Skeletal muscle cell (primary cell): ENCODE measurements around the gene ERN2.

Source experiments
- DNase-seq: peaks from one replicate; pipeline ENCODE4 v3.0.0-alpha.2; 2010; ENCODE audit warnings: low read depth
- H3K4me3 ChIP-seq: 2 replicates; pipeline ENCODE4 v1.5.1; 2011; ENCODE audit warnings: low read depth, mild to moderate bottlenecking, control low read depth, low read length, moderate library complexity

Gene ERN2

DNA sequence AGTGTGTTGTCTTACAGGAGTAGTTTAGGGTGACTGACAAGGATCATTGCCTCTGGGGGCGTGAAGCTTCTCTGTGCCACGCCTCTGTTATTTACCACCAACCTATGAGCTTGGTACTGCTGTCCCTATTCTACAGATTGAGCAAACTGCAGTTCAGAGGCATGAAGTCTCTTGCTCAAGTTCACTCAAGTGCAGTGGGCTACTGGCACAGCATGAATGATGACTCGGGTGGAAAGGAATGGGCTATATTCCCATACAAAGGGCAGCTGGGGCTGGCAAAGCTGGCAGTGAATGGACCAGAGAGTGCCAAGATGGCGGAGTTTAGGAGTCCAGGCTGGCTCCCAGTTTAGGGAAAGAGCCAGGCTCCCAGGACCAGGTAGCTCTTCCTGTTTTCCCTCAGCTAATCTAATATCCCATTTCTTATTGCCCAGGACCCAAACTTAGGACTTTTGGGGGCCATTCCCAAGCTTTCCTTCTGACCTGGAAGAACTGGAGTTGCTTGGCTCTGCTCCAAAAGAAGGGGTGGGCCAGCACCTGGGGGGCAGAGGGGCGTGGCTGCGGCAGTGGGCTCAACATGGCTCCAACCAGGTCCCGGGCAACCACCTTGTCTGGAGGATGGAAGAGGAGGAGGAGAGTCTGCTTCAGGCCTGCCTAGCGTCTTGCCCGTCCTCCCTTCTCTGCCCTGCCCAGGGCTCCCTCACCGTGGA lies 21.4 kb downstream of the ERN2 start:
- no peak for DNase-seq
- H3K4me3 ChIP-seq, result no peak overlapping the region

DNA sequence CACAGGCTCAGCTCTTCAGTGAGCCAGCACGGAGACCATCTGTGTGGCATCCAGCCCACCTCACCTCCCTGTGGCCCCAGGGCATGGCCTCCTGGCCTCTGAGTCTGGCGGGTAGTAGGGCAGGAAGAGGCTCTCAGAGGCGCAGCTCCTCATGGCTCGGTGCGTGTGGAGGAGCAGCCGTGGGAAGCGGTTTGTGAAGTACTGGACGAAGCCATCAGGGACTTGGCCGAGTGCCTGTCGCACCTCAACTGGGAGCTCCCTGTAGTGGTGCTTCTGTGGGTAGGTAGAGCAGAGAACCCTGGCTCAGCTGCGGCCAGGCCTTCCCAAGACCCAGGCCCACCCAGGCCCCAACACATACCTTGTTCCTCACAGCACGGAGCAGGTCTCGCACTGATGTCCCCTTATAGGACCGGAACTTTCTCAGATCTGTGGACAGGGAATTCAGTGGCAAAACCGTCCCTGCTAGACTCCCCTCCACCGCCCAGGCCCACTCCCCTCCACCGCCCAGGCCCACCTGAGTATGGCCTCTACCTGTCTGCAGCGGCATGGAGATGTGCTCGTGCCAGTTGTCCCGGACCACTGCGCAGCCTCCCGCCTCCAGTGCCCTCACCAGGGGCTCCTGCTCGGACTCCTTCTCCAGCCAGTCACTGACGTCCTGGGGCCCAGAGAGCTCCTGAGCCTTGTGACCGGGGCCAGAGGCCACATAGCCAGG lies 22.1 kb downstream of the ERN2 start:
- no peak for DNase-seq
- no peak overlapping the region for H3K4me3 ChIP-seq

DNA sequence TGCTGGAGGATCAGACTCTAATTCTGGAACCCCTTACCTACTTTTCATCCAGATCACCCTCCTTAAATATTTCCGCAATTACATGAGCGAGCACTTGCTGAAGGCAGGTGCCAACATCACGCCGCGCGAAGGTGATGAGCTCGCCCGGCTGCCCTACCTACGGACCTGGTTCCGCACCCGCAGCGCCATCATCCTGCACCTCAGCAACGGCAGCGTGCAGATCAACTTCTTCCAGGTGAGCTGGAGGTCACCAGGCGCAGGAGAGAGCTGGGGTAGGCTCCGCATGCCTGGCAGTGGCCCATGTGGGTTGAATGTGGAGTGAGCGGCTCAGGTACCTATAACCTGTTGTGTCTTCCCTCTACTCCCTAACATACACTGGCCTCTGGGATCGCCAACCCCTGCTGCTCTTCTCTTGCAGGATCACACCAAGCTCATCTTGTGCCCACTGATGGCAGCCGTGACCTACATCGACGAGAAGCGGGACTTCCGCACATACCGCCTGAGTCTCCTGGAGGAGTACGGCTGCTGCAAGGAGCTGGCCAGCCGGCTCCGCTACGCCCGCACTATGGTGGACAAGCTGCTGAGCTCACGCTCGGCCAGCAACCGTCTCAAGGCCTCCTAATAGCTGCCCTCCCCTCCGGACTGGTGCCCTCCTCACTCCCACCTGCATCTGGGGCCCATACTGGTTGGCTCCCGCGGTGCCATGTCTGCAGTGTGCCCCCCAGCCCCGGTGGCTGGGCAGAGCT lies 23.4 kb downstream of the ERN2 start:
- no peak overlapping the region for H3K4me3 ChIP-seq
- no peak for DNase-seq

GRCh38 chr16:23687034-23687808 lies 25.8 kb downstream of the ERN2 start:
- no peak for DNase-seq
- H3K4me3 ChIP-seq, result no peak overlapping the region

- no peak for DNase-seq
- no peak overlapping the region for H3K4me3 ChIP-seq
These were observed 29.5 kb downstream of the ERN2 start for GRCh38 chr16:23683487-23683886.

DNA sequence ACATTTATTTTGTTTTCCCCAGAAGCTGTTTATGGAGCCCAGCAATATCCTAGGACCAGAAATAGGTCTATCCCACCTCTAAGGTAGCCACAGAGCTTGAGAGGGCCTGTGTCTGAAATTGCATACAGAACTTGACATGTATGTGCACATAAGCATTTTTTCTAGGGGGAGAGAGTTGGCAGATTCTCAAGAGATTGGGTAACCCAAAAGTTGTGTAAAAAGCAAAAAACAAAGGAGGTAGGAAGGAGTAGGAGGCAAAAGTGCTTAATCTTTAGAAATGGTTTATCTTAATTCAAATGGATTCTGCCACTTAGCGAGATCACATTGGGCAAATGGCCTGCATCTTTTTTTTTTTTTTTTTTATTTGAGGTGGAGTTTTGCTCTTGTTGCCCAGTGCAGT lies 30.8 kb downstream of the ERN2 start:
- DNase-seq, result no peak
- no peak overlapping the region for H3K4me3 ChIP-seq

DNA sequence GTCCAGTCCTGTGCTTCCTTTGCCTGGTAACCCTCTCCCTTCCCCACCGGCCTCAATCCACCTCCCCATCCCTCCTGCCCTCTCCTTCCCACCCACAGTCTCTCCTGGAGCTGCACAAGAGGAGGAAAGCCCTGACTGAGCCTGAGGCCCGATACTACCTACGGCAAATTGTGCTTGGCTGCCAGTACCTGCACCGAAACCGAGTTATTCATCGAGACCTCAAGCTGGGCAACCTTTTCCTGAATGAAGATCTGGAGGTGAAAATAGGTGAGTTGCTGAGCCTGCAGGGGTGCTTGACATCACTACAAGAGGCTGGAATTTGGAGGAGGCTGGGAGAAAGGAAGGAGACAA lies 33.1 kb downstream of the ERN2 start:
- H3K4me3 ChIP-seq, result peak overlapping the region; percentile 69
- no peak for DNase-seq

GRCh38 chr16:23679274-23679985 lies 33.6 kb downstream of the ERN2 start:
- H3K4me3 ChIP-seq, result peak overlapping the region; percentile 69
- no peak for DNase-seq

- DNase-seq, result peak; percentile 25
- H3K4me3 ChIP-seq, result peak within 1 kb of the TSS; percentile 69
These were observed 34.4 kb downstream of the ERN2 start, which contains the start of gene PLK1 for GRCh38 chr16:23678430-23679273. Gene PLK1, plus strand, starts transcription at chr16:23678889. Its CDS starts 44 bp downstream, at chr16:23678933.

- no peak for DNase-seq
- no peak overlapping the region for H3K4me3 ChIP-seq
These were observed 36.0 kb downstream of the ERN2 start for GRCh38 chr16:23676924-23677480.

- no peak overlapping the region for H3K4me3 ChIP-seq
- DNase-seq, result no peak
These were observed 38.9 kb downstream of the ERN2 start for GRCh38 chr16:23673971-23674614.

GRCh38 chr16:23670137-23670776 lies 42.8 kb downstream of the ERN2 start:
- peak; percentile 43 for DNase-seq
- H3K4me3 ChIP-seq, result no peak overlapping the region

DNA sequence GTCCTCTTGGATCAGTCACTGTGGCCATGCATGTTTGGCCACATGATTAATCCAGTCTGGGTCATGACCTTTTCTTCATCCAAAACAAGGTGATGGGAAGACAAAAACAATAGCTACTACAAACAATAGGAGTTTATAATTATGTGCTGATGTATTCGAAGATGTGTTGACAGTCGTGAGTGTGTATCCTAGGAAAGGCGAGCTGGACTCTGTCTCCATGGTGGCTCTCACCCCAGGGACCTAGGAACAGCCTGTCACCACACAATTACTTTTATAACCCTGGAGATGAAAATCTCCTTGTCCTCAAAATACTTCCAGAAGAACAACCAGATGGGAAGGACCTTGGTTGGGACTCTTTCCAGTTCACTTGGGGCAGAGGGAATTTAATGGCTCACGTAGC lies 44.1 kb downstream of the ERN2 start:
- no peak overlapping the region for H3K4me3 ChIP-seq
- DNase-seq, result no peak

DNA sequence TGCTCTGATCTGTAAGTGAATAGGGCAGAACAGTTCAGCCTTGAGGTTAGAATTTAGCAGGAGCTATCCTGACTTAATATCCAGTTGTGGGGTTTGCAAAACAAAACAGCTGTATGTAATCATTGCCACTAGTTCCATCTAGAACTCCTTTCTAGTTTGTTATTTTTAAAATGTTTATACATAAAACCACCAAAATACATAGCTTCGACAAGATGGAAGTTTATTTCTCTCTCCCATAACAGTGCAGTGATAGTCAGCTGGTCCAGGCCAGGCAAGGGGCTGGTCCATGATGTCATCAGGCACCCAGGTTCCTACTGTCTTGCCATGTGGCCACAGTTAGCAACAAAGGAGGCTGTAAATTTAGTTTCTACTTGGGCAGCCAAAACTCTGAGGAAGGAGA lies 44.8 kb downstream of the ERN2 start:
- no peak for DNase-seq
- no peak overlapping the region for H3K4me3 ChIP-seq

GRCh38 chr16:23667355-23667659 lies 45.7 kb downstream of the ERN2 start:
- no peak for DNase-seq
- H3K4me3 ChIP-seq, result no peak overlapping the region

DNA sequence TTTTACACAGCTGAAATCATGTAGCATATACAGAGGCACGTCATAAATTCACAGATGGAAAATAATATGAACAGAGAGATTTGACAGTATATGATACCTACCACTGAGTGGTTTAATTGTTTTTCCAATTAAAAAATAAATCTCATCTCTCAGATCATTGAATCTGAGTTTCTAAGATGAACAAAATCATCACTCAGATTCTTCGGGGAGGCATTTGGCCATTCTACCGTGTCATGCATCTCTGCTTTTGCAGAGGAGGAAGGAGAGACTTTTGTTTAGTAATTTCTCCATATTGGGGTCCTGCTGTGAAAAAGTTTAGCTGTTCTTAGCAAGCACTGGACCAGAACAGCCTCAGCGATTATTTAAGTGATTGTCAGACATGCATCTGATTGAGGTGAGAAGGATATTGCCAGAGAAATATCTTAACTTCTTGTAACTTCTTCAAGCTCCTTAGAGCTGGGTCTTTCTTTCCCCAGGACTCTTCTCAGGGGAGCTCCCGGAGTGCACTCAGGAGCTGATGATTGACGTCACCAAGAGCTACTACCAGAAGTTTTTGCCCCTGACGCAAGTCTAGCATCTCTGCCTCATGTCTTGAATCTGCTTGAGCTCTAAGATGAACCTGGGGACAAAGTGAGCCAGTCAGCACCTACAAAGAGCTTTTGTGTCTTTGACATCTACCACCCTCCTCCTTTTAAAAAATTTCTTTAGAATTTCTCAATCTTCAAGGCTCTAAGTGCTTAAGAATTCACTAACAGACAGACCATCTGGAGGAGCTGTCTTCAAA lies 46.3 kb downstream of the ERN2 start:
- DNase-seq, result no peak
- no peak overlapping the region for H3K4me3 ChIP-seq

DNA sequence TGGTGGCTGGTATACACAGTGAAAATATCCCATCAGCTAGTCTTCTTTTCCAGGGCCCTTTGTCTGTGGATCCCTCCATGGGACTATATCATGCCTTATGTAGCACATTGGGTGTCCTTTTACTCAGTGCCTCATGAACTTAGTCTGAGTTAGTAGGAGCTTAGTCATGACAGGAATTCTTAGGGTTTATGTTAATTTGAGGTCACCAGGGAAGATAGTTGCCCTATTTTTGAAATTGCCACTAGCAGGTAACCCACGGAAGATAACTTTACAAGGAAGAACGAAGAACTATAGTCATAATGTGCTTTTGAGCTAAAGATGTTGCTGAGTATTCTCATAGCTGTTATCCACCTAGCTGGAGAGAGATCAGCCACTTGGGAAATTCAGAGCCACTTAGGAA lies 49.1 kb downstream of the ERN2 start:
- no peak for DNase-seq
- H3K4me3 ChIP-seq, result no peak overlapping the region
